Measurements from ENCODE around the gene IGFBP5.

Gene IGFBP5

GRCh38 chr2:216665242-216665641 is 30.1 kb downstream of the IGFBP5 start:
- H3K27ac ChIP-seq (ENCODE audit: low read depth, low read length), result peak overlapping the region; percentile 38
- no peaks in the 10 kb centered on the region for H3K27me3 ChIP-seq (ENCODE audit: control insufficient read depth, insufficient read depth, low read length)
- no peak overlapping the region for H3K9ac ChIP-seq (ENCODE audit: low read depth, low read length)
- peaks cover 17% of the 10 kb centered on the region for H3K4me1 ChIP-seq (ENCODE audit: control insufficient read depth, insufficient read depth, low read length)
- peaks cover 30% of the 10 kb centered on the region for H3K36me3 ChIP-seq (ENCODE audit: control insufficient read depth, insufficient read depth, low read length)
- no peaks in the 10 kb centered on the region for H3K9me3 ChIP-seq (ENCODE audit: control insufficient read depth, insufficient read depth, low read length)
- no peak overlapping the region for H3K4me3 ChIP-seq (ENCODE audit: low read depth, low read length)

DNA sequence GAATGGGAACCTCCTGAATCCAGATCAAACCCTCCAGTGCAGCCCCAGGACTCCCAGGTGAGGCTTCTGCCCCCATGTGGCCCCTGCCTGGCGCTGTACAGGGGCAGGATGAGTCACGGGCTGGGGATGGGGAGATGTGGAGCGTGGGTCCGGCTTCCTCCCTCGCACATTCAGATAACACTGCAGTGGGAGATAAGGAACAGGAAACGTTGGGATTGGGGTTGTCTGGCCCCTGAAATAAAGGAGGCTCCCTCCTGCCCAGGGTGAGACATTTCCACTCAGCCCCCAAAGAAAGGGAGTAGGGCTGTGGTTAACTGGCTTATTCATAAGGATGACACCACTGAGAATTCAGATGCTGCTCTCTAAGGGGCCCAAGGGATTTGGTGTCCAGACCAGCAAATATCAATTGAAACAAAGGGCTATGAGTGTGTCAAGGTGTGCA is 30.7 kb downstream of the IGFBP5 start:
- peaks cover 17% of the 10 kb centered on the region for H3K4me1 ChIP-seq (ENCODE audit: control insufficient read depth, insufficient read depth, low read length)
- H3K27ac ChIP-seq (ENCODE audit: low read depth, low read length), result peak overlapping the region; percentile 38
- H3K36me3 ChIP-seq (ENCODE audit: control insufficient read depth, insufficient read depth, low read length), result peaks cover 33% of the 10 kb centered on the region
- no peaks in the 10 kb centered on the region for H3K27me3 ChIP-seq (ENCODE audit: control insufficient read depth, insufficient read depth, low read length)
- H3K9me3 ChIP-seq (ENCODE audit: control insufficient read depth, insufficient read depth, low read length), result no peaks in the 10 kb centered on the region
- H3K9ac ChIP-seq (ENCODE audit: low read depth, low read length), result no peak overlapping the region
- H3K4me3 ChIP-seq (ENCODE audit: low read depth, low read length), result no peak overlapping the region

- Histone ChIP-seq H3K4me1 (ENCODE audit: control insufficient read depth, insufficient read depth, low read length) (peaks cover 17% of the 10 kb centered on the region), H3K9ac (ENCODE audit: low read depth, low read length) (no peak overlapping the region), H3K27me3 (ENCODE audit: control insufficient read depth, insufficient read depth, low read length) (no peaks in the 10 kb centered on the region), H3K9me3 (ENCODE audit: control insufficient read depth, insufficient read depth, low read length) (no peaks in the 10 kb centered on the region), H3K36me3 (ENCODE audit: control insufficient read depth, insufficient read depth, low read length) (peaks cover 39% of the 10 kb centered on the region), H3K4me3 (ENCODE audit: low read depth, low read length) (no peak overlapping the region), H3K27ac (ENCODE audit: low read depth, low read length) (no peak overlapping the region)
Observed at GRCh38 chr2:216663846-216664245, 31.5 kb downstream of the IGFBP5 start.

GRCh38 chr2:216663106-216663505 is 32.2 kb downstream of the IGFBP5 start:
- Histone ChIP-seq H3K4me3 (ENCODE audit: low read depth, low read length) (no peak overlapping the region), H3K4me1 (ENCODE audit: control insufficient read depth, insufficient read depth, low read length) (peaks cover 17% of the 10 kb centered on the region), H3K27ac (ENCODE audit: low read depth, low read length) (no peak overlapping the region), H3K27me3 (ENCODE audit: control insufficient read depth, insufficient read depth, low read length) (no peaks in the 10 kb centered on the region), H3K9ac (ENCODE audit: low read depth, low read length) (no peak overlapping the region), H3K9me3 (ENCODE audit: control insufficient read depth, insufficient read depth, low read length) (no peaks in the 10 kb centered on the region), H3K36me3 (ENCODE audit: control insufficient read depth, insufficient read depth, low read length) (peaks cover 41% of the 10 kb centered on the region)

GRCh38 chr2:216661639-216662375 is 33.5 kb downstream of the IGFBP5 start:
- Histone ChIP-seq H3K27me3 (ENCODE audit: control insufficient read depth, insufficient read depth, low read length) (no peaks in the 10 kb centered on the region), H3K27ac (ENCODE audit: low read depth, low read length) (no peak overlapping the region), H3K4me1 (ENCODE audit: control insufficient read depth, insufficient read depth, low read length) (peaks cover 17% of the 10 kb centered on the region), H3K4me3 (ENCODE audit: low read depth, low read length) (no peak overlapping the region), H3K36me3 (ENCODE audit: control insufficient read depth, insufficient read depth, low read length) (peaks cover 41% of the 10 kb centered on the region), H3K9me3 (ENCODE audit: control insufficient read depth, insufficient read depth, low read length) (no peaks in the 10 kb centered on the region), H3K9ac (ENCODE audit: low read depth, low read length) (no peak overlapping the region)

GRCh38 chr2:216661051-216661450 is 34.3 kb downstream of the IGFBP5 start:
- H3K27me3 ChIP-seq (ENCODE audit: control insufficient read depth, insufficient read depth, low read length), result no peaks in the 10 kb centered on the region
- peaks cover 12% of the 10 kb centered on the region for H3K4me1 ChIP-seq (ENCODE audit: control insufficient read depth, insufficient read depth, low read length)
- H3K27ac ChIP-seq (ENCODE audit: low read depth, low read length), result no peak overlapping the region
- no peak overlapping the region for H3K9ac ChIP-seq (ENCODE audit: low read depth, low read length)
- H3K9me3 ChIP-seq (ENCODE audit: control insufficient read depth, insufficient read depth, low read length), result no peaks in the 10 kb centered on the region
- H3K36me3 ChIP-seq (ENCODE audit: control insufficient read depth, insufficient read depth, low read length), result peaks cover 41% of the 10 kb centered on the region
- no peak overlapping the region for H3K4me3 ChIP-seq (ENCODE audit: low read depth, low read length)

- Histone ChIP-seq H3K36me3 (ENCODE audit: control insufficient read depth, insufficient read depth, low read length) (peaks cover 41% of the 10 kb centered on the region), H3K4me1 (ENCODE audit: control insufficient read depth, insufficient read depth, low read length) (peaks cover 7% of the 10 kb centered on the region), H3K27me3 (ENCODE audit: control insufficient read depth, insufficient read depth, low read length) (no peaks in the 10 kb centered on the region), H3K9me3 (ENCODE audit: control insufficient read depth, insufficient read depth, low read length) (no peaks in the 10 kb centered on the region), H3K4me3 (ENCODE audit: low read depth, low read length) (no peak overlapping the region), H3K27ac (ENCODE audit: low read depth, low read length) (no peak overlapping the region), H3K9ac (ENCODE audit: low read depth, low read length) (no peak overlapping the region)
Observed at GRCh38 chr2:216660496-216660895, 34.9 kb downstream of the IGFBP5 start.

DNA sequence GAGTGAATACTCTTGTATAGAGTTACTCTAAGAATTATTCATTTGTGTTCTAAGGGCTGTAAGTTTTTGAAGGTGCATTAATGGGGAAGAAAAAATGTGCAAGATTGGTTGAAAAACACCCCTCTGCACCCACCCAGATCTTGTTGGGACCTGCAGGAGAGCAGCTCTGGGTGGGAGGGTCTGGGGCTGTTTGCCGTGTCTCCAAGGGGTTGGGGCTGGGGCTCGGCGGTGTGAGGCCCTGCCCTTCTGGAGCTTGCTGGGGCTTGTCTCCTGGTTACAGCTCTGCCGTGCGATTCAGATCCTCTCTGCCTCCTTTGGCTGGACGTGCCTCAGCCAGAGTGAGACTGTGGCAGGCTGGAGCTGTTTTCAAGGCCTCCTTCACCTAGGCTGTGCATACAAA is 36.1 kb downstream of the IGFBP5 start:
- H3K27ac ChIP-seq (ENCODE audit: low read depth, low read length), result no peak overlapping the region

GRCh38 chr2:216658757-216659156 is 36.6 kb downstream of the IGFBP5 start:
- H3K9ac ChIP-seq (ENCODE audit: low read depth, low read length), result no peak overlapping the region
- peaks cover 41% of the 10 kb centered on the region for H3K36me3 ChIP-seq (ENCODE audit: control insufficient read depth, insufficient read depth, low read length)
- no peak overlapping the region for H3K4me3 ChIP-seq (ENCODE audit: low read depth, low read length)
- H3K9me3 ChIP-seq (ENCODE audit: control insufficient read depth, insufficient read depth, low read length), result no peaks in the 10 kb centered on the region
- H3K4me1 ChIP-seq (ENCODE audit: control insufficient read depth, insufficient read depth, low read length), result no peaks in the 10 kb centered on the region
- H3K27ac ChIP-seq (ENCODE audit: low read depth, low read length), result no peak overlapping the region
- H3K27me3 ChIP-seq (ENCODE audit: control insufficient read depth, insufficient read depth, low read length), result no peaks in the 10 kb centered on the region

More for the DNA sequence above, 36.1 kb downstream of the IGFBP5 start:
- no peak overlapping the region for H3K4me3 ChIP-seq (ENCODE audit: low read depth, low read length)
- H3K36me3 ChIP-seq (ENCODE audit: control insufficient read depth, insufficient read depth, low read length), result peaks cover 41% of the 10 kb centered on the region
- H3K9me3 ChIP-seq (ENCODE audit: control insufficient read depth, insufficient read depth, low read length), result no peaks in the 10 kb centered on the region
- H3K4me1 ChIP-seq (ENCODE audit: control insufficient read depth, insufficient read depth, low read length), result no peaks in the 10 kb centered on the region
- no peak overlapping the region for H3K9ac ChIP-seq (ENCODE audit: low read depth, low read length)
- no peaks in the 10 kb centered on the region for H3K27me3 ChIP-seq (ENCODE audit: control insufficient read depth, insufficient read depth, low read length)

DNA sequence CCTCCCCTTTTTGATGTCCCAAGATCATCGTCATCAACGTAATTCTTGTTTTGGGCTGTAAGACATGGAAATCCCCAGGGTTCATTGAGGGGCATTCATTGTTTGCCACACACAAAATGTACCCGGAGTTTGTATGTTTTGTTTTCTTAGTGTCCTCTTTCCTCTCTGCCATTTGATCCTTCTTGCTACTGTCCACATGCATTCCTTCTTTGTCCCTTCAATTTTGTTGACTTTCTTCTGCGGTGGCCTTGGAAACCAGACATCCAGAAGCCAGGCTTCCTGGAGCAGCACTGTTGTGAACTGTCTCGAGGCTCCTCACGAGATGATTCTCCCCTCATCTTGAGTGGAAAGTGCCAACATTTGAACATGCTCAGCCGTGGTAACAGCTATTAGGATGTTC is 37.4 kb downstream of the IGFBP5 start:
- Histone ChIP-seq H3K9me3 (ENCODE audit: control insufficient read depth, insufficient read depth, low read length) (no peaks in the 10 kb centered on the region), H3K36me3 (ENCODE audit: control insufficient read depth, insufficient read depth, low read length) (peaks cover 35% of the 10 kb centered on the region), H3K4me3 (ENCODE audit: low read depth, low read length) (no peak overlapping the region), H3K4me1 (ENCODE audit: control insufficient read depth, insufficient read depth, low read length) (no peaks in the 10 kb centered on the region), H3K9ac (ENCODE audit: low read depth, low read length) (no peak overlapping the region), H3K27me3 (ENCODE audit: control insufficient read depth, insufficient read depth, low read length) (no peaks in the 10 kb centered on the region), H3K27ac (ENCODE audit: low read depth, low read length) (no peak overlapping the region)

- H3K27ac ChIP-seq (ENCODE audit: low read depth, low read length), result no peak overlapping the region
- H3K4me3 ChIP-seq (ENCODE audit: low read depth, low read length), result no peak overlapping the region
- no peaks in the 10 kb centered on the region for H3K9me3 ChIP-seq (ENCODE audit: control insufficient read depth, insufficient read depth, low read length)
- H3K9ac ChIP-seq (ENCODE audit: low read depth, low read length), result no peak overlapping the region
- no peaks in the 10 kb centered on the region for H3K4me1 ChIP-seq (ENCODE audit: control insufficient read depth, insufficient read depth, low read length)
- H3K27me3 ChIP-seq (ENCODE audit: control insufficient read depth, insufficient read depth, low read length), result no peaks in the 10 kb centered on the region
- peaks cover 31% of the 10 kb centered on the region for H3K36me3 ChIP-seq (ENCODE audit: control insufficient read depth, insufficient read depth, low read length)
Observed at GRCh38 chr2:216657086-216657855, 38.1 kb downstream of the IGFBP5 start.
